ENCODE data around the gene SLAMF8.

Gene SLAMF8

DNA sequence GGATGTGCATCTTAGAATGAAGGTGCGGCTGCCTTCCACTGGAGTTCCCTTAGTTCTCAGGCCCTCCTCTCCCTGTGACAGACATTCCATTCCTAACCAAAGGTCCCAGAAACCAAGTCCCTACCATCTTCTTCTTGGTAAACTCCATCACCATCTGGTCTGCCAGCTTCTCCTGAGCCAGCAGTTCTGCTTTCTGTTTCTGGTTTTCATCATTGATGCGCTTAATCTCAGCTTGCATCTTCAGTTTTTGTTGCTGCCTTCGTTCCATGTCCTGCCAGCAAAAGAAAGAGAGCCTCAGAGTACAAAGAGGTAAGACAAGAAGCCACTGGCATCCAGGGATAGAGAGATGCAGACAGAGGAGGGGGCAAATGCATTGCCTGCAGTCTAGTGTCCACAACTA, 53.8 kb downstream of the SLAMF8 start:
- H3K9me3 ChIP-seq: no peaks in the 10 kb centered on the region
- DNase-seq: no peak
- H3K4me1 ChIP-seq: peaks cover 32% of the 10 kb centered on the region
- TF ChIP-seq, protein P1, sequence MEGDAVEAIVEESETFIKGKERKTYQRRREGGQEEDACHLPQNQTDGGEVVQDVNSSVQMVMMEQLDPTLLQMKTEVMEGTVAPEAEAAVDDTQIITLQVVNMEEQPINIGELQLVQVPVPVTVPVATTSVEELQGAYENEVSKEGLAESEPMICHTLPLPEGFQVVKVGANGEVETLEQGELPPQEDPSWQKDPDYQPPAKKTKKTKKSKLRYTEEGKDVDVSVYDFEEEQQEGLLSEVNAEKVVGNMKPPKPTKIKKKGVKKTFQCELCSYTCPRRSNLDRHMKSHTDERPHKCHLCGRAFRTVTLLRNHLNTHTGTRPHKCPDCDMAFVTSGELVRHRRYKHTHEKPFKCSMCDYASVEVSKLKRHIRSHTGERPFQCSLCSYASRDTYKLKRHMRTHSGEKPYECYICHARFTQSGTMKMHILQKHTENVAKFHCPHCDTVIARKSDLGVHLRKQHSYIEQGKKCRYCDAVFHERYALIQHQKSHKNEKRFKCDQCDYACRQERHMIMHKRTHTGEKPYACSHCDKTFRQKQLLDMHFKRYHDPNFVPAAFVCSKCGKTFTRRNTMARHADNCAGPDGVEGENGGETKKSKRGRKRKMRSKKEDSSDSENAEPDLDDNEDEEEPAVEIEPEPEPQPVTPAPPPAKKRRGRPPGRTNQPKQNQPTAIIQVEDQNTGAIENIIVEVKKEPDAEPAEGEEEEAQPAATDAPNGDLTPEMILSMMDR (IDR thresholded peaks at IDR 0.05; ENCODE audit: low read depth, low read length): no peak
- H3K36me3 ChIP-seq: no peaks in the 10 kb centered on the region
- H3K27me3 ChIP-seq: no peaks in the 10 kb centered on the region
- no peak overlapping the region for H3K4me3 ChIP-seq (ENCODE audit: low read depth, low read length)

- peaks cover 32% of the 10 kb centered on the region for H3K4me1 ChIP-seq
- no peak overlapping the region for H3K4me3 ChIP-seq (ENCODE audit: low read depth, low read length)
- H3K36me3 ChIP-seq: no peaks in the 10 kb centered on the region
- H3K27me3 ChIP-seq: no peaks in the 10 kb centered on the region
- TF ChIP-seq, protein P1 (IDR thresholded peaks at IDR 0.05; ENCODE audit: low read depth, low read length): no peak
- H3K9me3 ChIP-seq: no peaks in the 10 kb centered on the region
- DNase-seq: peak; percentile 91
Measured at GRCh38 chr1:159881622-159882526, 55.2 kb downstream of the SLAMF8 start.

GRCh38 chr1:159882527-159882862, 55.8 kb downstream of the SLAMF8 start:
- no peak for DNase-seq
- no peaks in the 10 kb centered on the region for H3K9me3 ChIP-seq
- H3K4me3 ChIP-seq (ENCODE audit: low read depth, low read length): no peak overlapping the region

GRCh38 chr1:159883134-159883533, 56.5 kb downstream of the SLAMF8 start:
- no peaks in the 10 kb centered on the region for H3K9me3 ChIP-seq
- H3K36me3 ChIP-seq: no peaks in the 10 kb centered on the region
- peaks cover 29% of the 10 kb centered on the region for H3K4me1 ChIP-seq
- TF ChIP-seq, protein P1 (IDR thresholded peaks at IDR 0.05; ENCODE audit: low read depth, low read length): no peak
- no peak for DNase-seq
- H3K27me3 ChIP-seq: no peaks in the 10 kb centered on the region
- H3K4me3 ChIP-seq (ENCODE audit: low read depth, low read length): no peak overlapping the region

More at GRCh38 chr1:159882527-159882862, 55.8 kb downstream of the SLAMF8 start:
- Histone ChIP-seq H3K27me3 (no peaks in the 10 kb centered on the region), H3K36me3 (no peaks in the 10 kb centered on the region), H3K4me1 (peaks cover 32% of the 10 kb centered on the region)
- TF ChIP-seq, protein P1 (IDR thresholded peaks at IDR 0.05; ENCODE audit: low read depth, low read length): no peak

DNA sequence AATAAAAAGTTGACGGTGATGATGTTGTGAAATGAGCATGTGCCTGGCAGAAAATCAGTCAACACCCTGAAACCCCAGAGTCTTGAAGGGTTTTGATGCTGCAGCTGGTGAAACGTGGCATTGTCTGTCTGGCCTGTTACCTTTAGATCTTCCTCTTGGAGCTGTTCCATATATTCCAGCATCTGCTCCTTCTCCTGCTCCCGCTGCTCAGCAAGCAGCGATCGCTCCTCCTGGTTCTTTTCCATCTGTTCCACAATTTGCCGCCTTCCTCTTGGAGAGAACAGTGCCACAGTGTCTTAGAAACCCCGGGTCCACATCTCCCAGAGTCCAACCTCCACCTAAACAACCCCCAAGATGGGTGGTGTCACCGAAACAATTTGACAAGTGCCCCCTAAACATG, 57.6 kb downstream of the SLAMF8 start:
- no peaks in the 10 kb centered on the region for H3K36me3 ChIP-seq
- no peak overlapping the region for H3K4me3 ChIP-seq (ENCODE audit: low read depth, low read length)
- no peak for DNase-seq
- H3K9me3 ChIP-seq: no peaks in the 10 kb centered on the region
- TF ChIP-seq, protein P1 (IDR thresholded peaks at IDR 0.05; ENCODE audit: low read depth, low read length): no peak
- H3K4me1 ChIP-seq: peaks cover 26% of the 10 kb centered on the region
- H3K27me3 ChIP-seq: no peaks in the 10 kb centered on the region
